ENCODE measurements around the gene EFHD2. TPM values are rescaled to one million over a fixed set of nuclear protein-coding genes. Genes with fewer than 3 reads are reported as not detected.

Gene EFHD2
- total RNA-seq, 1 donor from 2014 or later, result 26.0 TPM

DNA sequence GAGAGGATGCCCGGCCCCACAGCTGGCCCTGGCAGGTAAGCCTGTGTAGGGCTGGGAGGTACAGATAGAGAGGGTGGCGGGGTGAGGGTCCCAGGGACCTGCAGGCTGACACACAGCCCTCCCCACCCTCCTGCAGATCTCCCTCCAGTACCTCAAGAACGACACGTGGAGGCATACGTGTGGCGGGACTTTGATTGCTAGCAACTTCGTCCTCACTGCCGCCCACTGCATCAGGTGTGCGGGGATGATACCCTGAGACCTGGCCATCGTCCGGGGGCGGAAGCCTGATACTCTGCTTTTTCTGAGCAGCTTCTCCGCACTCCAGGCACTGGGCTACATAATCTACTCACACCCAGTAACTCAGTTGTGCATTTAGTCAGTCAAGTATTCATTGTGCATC, 30.7 kb downstream of the EFHD2 start:
- no peak overlapping the region for H3K4me2 ChIP-seq (ENCODE audit: low read length)
- H3K4me3 ChIP-seq (ENCODE audit: insufficient read depth, low read depth, low read length), result no peak overlapping the region
- no peaks in the 10 kb centered on the region for H4K20me1 ChIP-seq (ENCODE audit: insufficient read depth, low read length)
- no peak overlapping the region for H2AFZ ChIP-seq (ENCODE audit: low read depth, low read length)
- Mint-ChIP-seq H3K4me3 (ENCODE audit: unreplicated experiment) (no peak overlapping the region), H3K27me3 (ENCODE audit: low read depth, unreplicated experiment) (peaks cover 23% of the 10 kb centered on the region), H3K4me1 (ENCODE audit: low read depth, unreplicated experiment) (no peaks in the 10 kb centered on the region), H3K36me3 (ENCODE audit: low read depth, unreplicated experiment) (no peaks in the 10 kb centered on the region), H3K27ac (ENCODE audit: unreplicated experiment) (no peak overlapping the region), H3K9me3 (ENCODE audit: unreplicated experiment) (no peaks in the 10 kb centered on the region)
- no peaks in the 10 kb centered on the region for H3K36me3 ChIP-seq (ENCODE audit: insufficient read depth, low read length)
- H3K27ac ChIP-seq (ENCODE audit: low read depth, low read length), result no peak overlapping the region
- no peaks in the 10 kb centered on the region for H3K79me2 ChIP-seq (ENCODE audit: insufficient read depth, low read length)
- TF ChIP-seq CTCF (IDR thresholded peaks at IDR 0.05; ENCODE audit: insufficient read depth, low read depth, low read length) (no peak), EZH2 (IDR thresholded peaks at IDR 0.05; ENCODE audit: insufficient read depth, low read length) (no peak)
- H3K9me3 ChIP-seq (ENCODE audit: insufficient read depth, low read depth, low read length), result no peaks in the 10 kb centered on the region
- no peaks in the 10 kb centered on the region for H3K4me1 ChIP-seq (ENCODE audit: insufficient read depth, low read length)
- no peak overlapping the region for H3K9ac ChIP-seq (ENCODE audit: low read length)
- DNase-seq (ENCODE audit: low read depth) (no peak), FAIRE-seq (no peak)
- no peaks in the 10 kb centered on the region for H3K27me3 ChIP-seq (ENCODE audit: insufficient read depth, low read length)

- Histone ChIP-seq H4K20me1 (ENCODE audit: insufficient read depth, low read length) (no peaks in the 10 kb centered on the region), H3K36me3 (ENCODE audit: insufficient read depth, low read length) (no peaks in the 10 kb centered on the region), H3K4me3 (ENCODE audit: insufficient read depth, low read depth, low read length) (no peak overlapping the region), H3K9ac (ENCODE audit: low read length) (no peak overlapping the region), H3K27ac (ENCODE audit: low read depth, low read length) (no peak overlapping the region), H3K79me2 (ENCODE audit: insufficient read depth, low read length) (no peaks in the 10 kb centered on the region), H3K4me1 (ENCODE audit: insufficient read depth, low read length) (no peaks in the 10 kb centered on the region), H3K9me3 (ENCODE audit: insufficient read depth, low read depth, low read length) (no peaks in the 10 kb centered on the region), H3K27me3 (ENCODE audit: insufficient read depth, low read length) (no peaks in the 10 kb centered on the region), H2AFZ (ENCODE audit: low read depth, low read length) (no peak overlapping the region), H3K4me2 (ENCODE audit: low read length) (no peak overlapping the region)
- H3K27ac Mint-ChIP-seq (ENCODE audit: unreplicated experiment), result no peak overlapping the region
- no peak overlapping the region for H3K4me3 Mint-ChIP-seq (ENCODE audit: unreplicated experiment)
- H3K4me1 Mint-ChIP-seq (ENCODE audit: low read depth, unreplicated experiment), result no peaks in the 10 kb centered on the region
- no peak for TF ChIP-seq EZH2 (IDR thresholded peaks at IDR 0.05; ENCODE audit: insufficient read depth, low read length)
- TF ChIP-seq CTCF (IDR thresholded peaks at IDR 0.05; ENCODE audit: insufficient read depth, low read depth, low read length), result no peak
- no peak for DNase-seq (ENCODE audit: low read depth)
- H3K27me3 Mint-ChIP-seq (ENCODE audit: low read depth, unreplicated experiment), result peaks cover 27% of the 10 kb centered on the region
- H3K36me3 Mint-ChIP-seq (ENCODE audit: low read depth, unreplicated experiment), result no peaks in the 10 kb centered on the region
- no peak for FAIRE-seq
- no peaks in the 10 kb centered on the region for H3K9me3 Mint-ChIP-seq (ENCODE audit: unreplicated experiment)
These were observed 31.6 kb downstream of the EFHD2 start for GRCh38 chr1:15441247-15441646.

DNA sequence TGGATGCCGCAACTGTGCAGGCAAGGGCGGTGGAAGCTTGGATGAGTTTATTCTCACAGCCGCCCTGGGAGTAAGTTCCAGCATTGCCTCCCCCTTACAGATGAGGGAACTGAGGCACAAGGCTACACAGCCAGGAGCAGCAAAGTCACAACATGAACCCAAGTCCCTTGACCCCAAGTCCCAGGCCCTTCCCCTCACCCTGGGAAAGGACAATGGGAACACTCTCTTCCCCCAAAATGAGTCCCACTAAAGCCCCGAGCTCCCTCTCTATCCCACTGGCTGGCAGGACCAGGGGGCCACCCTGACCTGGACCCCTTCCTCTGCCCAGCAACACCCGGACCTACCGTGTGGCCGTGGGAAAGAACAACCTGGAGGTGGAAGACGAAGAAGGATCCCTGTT, 32.4 kb downstream of the EFHD2 start:
- no peak overlapping the region for H3K4me3 ChIP-seq (ENCODE audit: insufficient read depth, low read depth, low read length)
- no peak overlapping the region for H3K27ac ChIP-seq (ENCODE audit: low read depth, low read length)
- H3K79me2 ChIP-seq (ENCODE audit: insufficient read depth, low read length), result no peaks in the 10 kb centered on the region
- H3K4me2 ChIP-seq (ENCODE audit: low read length), result no peak overlapping the region
- H3K36me3 Mint-ChIP-seq (ENCODE audit: low read depth, unreplicated experiment), result no peaks in the 10 kb centered on the region
- H3K27ac Mint-ChIP-seq (ENCODE audit: unreplicated experiment), result no peak overlapping the region
- peaks cover 29% of the 10 kb centered on the region for H3K27me3 Mint-ChIP-seq (ENCODE audit: low read depth, unreplicated experiment)
- H2AFZ ChIP-seq (ENCODE audit: low read depth, low read length), result no peak overlapping the region
- TF ChIP-seq CTCF (IDR thresholded peaks at IDR 0.05; ENCODE audit: insufficient read depth, low read depth, low read length) (no peak), EZH2 (IDR thresholded peaks at IDR 0.05; ENCODE audit: insufficient read depth, low read length) (no peak)
- no peaks in the 10 kb centered on the region for H3K36me3 ChIP-seq (ENCODE audit: insufficient read depth, low read length)
- H4K20me1 ChIP-seq (ENCODE audit: insufficient read depth, low read length), result no peaks in the 10 kb centered on the region
- FAIRE-seq (no peak), DNase-seq (ENCODE audit: low read depth) (no peak)
- no peaks in the 10 kb centered on the region for H3K4me1 ChIP-seq (ENCODE audit: insufficient read depth, low read length)
- H3K4me1 Mint-ChIP-seq (ENCODE audit: low read depth, unreplicated experiment), result no peaks in the 10 kb centered on the region
- no peaks in the 10 kb centered on the region for H3K9me3 Mint-ChIP-seq (ENCODE audit: unreplicated experiment)
- peaks cover under 1% of the 10 kb centered on the region for H3K27me3 ChIP-seq (ENCODE audit: insufficient read depth, low read length)
- H3K9me3 ChIP-seq (ENCODE audit: insufficient read depth, low read depth, low read length), result no peaks in the 10 kb centered on the region
- H3K9ac ChIP-seq (ENCODE audit: low read length), result no peak overlapping the region
- H3K4me3 Mint-ChIP-seq (ENCODE audit: unreplicated experiment), result no peak overlapping the region
